ENCODE measurements around the gene KLRC1.
"Not testable (repeated sequence)": the region's sequence is repeated elsewhere in the genome, so short reads cannot be mapped to it uniquely, and the experiment has no call there.

The KLRC1 gene

DNA sequence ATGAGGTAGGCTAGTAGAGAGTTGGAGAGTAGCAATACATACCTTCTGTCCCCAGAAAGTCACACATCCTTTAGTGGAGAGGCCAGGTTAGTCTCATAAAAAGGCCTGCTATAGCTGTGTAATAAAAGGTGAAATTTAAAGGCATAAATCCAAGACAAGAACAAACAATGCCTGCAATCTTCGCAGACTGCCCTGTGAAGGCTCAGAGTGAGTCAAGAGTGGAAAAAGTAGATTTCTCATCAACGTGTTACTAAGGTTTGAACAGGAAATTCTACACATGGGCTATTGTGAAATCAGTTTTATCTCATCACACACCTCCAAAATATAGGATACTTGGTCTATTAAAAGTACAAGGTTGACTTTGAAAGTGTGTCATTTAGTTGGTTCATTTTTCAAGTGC is at the start of gene KLRC1:
Gene KLRC1, minus strand, starts transcription at position 222 of the 400 bp plus-strand sequence. CDS start 2,221 bp downstream, outside the sequence.
- peak; percentile 22 for DNase-seq

GRCh38 chr12:10501030-10501429 is 47.9 kb upstream of the KLRC1 start:
- DNase-seq: peak; percentile 22

GRCh38 chr12:10498042-10498441 is 44.9 kb upstream of the KLRC1 start:
- no peak for DNase-seq

- DNase-seq: peak; percentile 69
These were observed 44.4 kb upstream of the KLRC1 start for GRCh38 chr12:10497602-10498001.

DNA sequence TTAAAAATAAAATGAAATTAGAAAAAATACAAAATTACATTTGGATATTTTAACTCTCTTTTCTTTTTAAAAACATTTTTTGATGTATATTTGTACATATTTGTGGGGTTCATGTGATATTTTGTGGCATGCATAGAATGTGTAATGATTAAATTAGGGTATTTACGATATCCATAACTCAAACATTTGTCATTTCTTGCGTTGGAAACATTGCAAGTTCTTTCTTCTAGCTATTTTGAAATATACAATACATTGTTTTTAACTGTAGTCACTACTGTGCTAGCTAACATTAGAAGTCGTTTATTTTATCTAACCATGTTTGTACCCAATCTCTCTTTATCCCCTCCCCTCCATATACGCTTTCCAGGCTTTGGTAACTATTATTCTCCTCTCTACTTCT is 38.6 kb upstream of the KLRC1 start:
- no peak for DNase-seq

GRCh38 chr12:10487328-10487727 is 34.2 kb upstream of the KLRC1 start:
- DNase-seq: not testable (repeated sequence)

- peak; percentile 70 for DNase-seq
These were observed 28.7 kb upstream of the KLRC1 start for GRCh38 chr12:10481901-10482300.

- not testable (repeated sequence) for DNase-seq
These were observed 19.6 kb upstream of the KLRC1 start for GRCh38 chr12:10472808-10473207.

GRCh38 chr12:10469701-10470100 is 16.5 kb upstream of the KLRC1 start:
- DNase-seq: no peak

DNA sequence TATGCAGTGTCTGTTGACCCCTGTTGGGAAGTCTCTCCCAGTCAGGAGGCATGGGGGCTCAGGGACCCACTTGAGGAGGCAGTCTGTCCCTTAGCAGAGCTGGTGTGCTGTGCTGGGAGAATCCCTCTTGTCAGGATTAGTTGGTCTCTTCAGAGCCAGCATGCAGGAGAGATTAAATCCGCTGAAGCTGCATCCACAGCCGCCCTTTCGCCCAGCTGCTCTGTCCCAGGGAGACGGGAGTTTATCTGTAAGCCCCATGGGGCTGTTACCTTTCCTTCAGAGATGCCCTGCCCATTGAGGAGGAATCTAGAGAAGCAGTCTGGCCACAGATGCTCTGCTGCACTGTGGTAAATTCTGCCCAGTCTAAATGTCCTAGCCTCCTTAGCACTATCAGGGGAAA is 13.1 kb upstream of the KLRC1 start:
- no peak for DNase-seq

- DNase-seq: no peak
These were observed 4.6 kb upstream of the KLRC1 start for GRCh38 chr12:10457760-10458159.

DNA sequence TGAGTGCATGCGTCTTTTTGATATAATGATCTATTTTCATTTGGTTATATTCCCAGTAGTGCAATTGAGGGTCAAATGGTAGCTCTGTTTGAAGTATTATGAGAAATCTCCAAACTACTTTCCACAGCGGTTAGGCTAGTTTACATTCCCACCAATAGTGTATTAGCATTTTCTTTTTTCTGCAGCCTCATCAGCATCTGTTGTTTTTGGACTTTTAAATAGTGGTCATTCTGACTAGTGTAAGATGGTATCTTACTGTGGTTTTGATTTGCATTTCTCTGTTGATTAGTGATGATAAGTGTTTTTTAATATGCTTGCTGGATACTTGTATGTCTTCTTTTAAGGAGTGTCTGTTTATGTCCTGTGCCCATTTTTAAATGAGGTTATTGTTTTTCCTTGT is 3.7 kb upstream of the KLRC1 start:
- DNase-seq: no peak

GRCh38 chr12:10455766-10456165 is 2.6 kb upstream of the KLRC1 start:
- no peak for DNase-seq

- no peak for DNase-seq
These were observed 1.4 kb upstream of the KLRC1 start for GRCh38 chr12:10454531-10454930.

DNA sequence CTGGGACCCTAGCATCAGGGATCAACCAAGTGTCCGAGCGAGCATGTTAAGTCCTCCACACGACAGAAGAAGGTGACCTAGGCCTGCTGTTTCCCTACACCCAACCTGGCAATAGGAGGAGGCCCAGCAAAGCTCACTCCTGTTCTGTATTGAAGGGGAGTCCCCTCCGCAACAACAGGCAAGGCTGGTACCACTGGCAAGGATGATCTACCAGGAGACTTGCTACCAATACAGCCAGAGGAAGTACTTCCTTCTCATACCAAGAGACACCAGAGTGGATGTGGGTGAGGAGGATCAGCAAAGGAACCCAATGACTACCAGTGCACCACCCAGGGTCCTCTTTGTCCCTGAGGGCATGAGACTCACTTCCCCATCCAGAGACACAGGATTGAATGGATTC is 4.9 kb downstream of the KLRC1 start:
- DNase-seq: no peak

DNA sequence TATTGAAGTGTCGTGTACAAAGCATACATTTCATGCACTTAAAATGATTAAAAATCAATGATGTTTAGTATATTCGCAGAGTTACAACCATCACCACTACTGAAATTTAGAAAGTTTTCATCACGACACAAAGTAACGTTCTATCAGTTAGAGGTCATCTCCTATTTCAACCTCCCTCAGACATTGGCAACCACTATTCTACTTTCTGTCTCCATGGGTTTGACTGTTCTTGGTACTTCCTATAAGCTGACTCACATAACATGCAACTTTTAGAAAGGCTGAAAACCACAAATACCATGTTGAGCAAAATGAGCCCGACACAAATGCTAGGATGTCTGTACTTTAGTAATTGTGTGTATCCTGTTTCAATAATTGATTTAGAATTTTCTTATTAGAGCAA is 7.1 kb downstream of the KLRC1 start:
- not testable (repeated sequence) for DNase-seq

- not testable (repeated sequence) for DNase-seq
These were observed 12.0 kb downstream of the KLRC1 start for GRCh38 chr12:10441144-10441543.

DNA sequence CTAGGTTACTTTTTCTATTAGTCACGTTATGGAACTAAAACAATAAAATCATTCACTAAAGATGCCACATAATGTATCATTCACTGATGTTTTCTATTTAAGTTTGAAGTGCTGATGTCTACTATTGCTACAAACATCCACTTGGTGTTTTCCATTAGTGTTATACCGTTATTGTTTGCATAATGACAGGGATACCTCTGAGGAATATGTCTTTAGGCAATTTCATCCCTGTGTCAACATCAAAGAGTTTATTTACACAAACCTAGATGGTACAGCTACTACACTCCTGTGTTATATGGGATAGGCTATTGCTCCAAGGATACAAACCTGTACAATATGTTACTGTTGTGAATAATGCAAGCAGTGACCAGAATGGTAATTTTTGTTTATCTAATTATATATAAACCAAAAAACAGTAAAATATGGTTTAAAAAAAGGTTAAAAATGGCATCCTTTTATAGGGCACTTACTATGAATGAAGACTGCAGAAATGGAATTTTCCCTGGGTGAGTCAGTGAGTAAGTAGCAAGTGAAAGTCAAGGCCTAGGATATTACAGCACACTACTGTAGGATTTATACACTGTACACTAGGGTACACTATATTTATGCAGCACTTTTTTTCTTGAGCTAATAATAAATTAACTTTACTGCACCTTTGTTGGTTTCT is 13.4 kb downstream of the KLRC1 start:
- not testable (repeated sequence) for DNase-seq

GRCh38 chr12:10437601-10438000 is 15.6 kb downstream of the KLRC1 start:
- DNase-seq: not testable (repeated sequence)

DNA sequence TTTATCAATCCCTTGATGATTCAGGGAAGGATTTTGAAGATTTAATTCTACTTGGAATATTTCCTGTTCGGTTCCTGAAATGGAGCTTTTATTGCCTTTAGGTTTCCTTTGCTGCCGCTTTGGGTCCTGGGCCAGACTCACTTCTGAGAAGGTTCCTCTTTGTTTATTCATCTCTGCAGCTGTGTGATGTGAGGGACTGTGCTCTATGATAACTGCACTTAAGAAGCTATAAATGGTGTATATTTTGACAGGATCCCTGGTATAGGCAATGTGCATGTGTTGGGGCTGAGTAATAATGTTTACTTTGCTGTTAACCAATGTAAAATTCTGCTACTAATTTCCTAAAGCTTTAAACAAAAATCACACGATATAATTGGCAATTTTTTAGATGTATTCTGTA is 17.4 kb downstream of the KLRC1 start, which contains the start of gene KLRC2:
Gene KLRC2, minus strand, starts transcription at position 195 of the 400 bp plus-strand sequence. Its CDS starts 24 bp downstream, at position 171.
- DNase-seq: not testable (repeated sequence)

DNA sequence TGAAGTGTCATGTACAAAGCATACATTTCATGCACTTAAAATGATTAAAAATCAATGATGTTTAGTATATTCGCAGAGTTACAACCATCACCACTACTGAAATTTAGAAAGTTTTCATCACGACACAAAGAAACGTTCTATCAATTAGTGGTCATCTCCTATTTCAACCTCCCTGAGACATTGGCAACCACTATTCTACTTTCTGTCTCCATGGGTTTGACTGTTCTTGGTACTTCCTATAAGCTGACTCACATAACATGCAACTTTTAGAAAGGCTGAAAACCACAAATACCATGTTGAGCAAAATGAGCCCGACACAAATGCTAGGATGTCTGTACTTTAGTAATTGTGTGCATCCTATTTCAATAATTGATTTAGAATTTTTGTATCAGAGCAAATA is 22.6 kb downstream of the KLRC1 start:
- DNase-seq: not testable (repeated sequence)

- not testable (repeated sequence) for DNase-seq
These were observed 27.2 kb downstream of the KLRC1 start for GRCh38 chr12:10425938-10426337.

DNA sequence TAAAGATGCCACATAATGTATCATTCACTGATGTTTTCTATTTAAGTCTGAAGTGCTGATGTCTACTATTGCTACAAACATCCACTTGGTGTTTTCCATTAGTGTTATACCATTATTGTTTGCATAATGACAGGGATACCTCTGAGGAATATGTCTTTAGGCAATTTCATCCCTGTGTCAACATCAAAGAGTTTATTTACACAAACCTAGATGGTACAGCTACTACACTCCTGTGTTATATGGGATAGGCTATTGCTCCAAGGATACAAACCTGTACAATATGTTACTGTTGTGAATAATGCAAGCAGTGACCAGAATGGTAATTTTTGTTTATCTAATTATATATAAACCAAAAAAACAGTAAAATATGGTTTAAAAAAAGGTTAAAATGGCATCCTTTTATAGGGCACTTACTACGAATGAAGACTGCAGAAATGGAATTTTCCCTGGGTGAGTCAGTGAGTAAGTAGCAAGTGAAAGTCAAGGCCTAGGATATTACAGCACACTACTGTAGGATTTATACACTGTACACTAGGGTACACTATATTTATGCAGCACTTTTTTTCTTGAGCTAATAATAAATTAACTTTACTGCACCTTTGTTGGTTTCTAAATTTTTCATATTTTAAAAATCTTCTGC is 28.8 kb downstream of the KLRC1 start:
- DNase-seq: not testable (repeated sequence)

- not testable (repeated sequence) for DNase-seq
These were observed 31.0 kb downstream of the KLRC1 start for GRCh38 chr12:10422159-10422558.
